Activated naive CD8-positive, alpha-beta T cell treated with anti-CD3 and anti-CD28 coated beads, Interleukin-2, amount 10 ng/mL, durations not matched to agents 7 days and 5 days (primary cell): ENCODE data around the gene CDK2. TPM values are rescaled to one million over a fixed set of nuclear protein-coding genes. Genes with fewer than 3 reads are reported as not detected.
A peak's percentile ranks its signal among the peaks of the same experiment; 100 is the strongest.
"Not testable (repeated sequence)": the region's sequence is repeated elsewhere in the genome, so short reads cannot be mapped to it uniquely, and the experiment has no call there.

ENCODE experiments used
- ATAC-seq: fragments of 150-1000 bp; cut with Tn5 transposase; one replicate; pipeline ENCODE4 v1.10.0; 2021; ENCODE audit warnings: low read depth, moderate library complexity
- POLR2A ChIA-PET: fragments of 350-600 bp; sonication (Branson Sonifier 250); formaldehyde crosslinking; loops from one replicate; lab custom pipeline; 2021; ENCODE audit warnings: antibody characterized with exemption; lab: Charles Lee
- DNase-seq: peaks from one replicate; pipeline ENCODE4 v3.0.0; 2021
- H3K27ac Mint-ChIP-seq: one replicate; pipeline ENCODE4 v1.8.0; 2022; ENCODE audit warnings: mild to moderate bottlenecking, mixed read lengths
- H3K27me3 Mint-ChIP-seq: one replicate; pipeline ENCODE4 v1.8.0; 2022; ENCODE audit warnings: mild to moderate bottlenecking, moderate library complexity, mixed read lengths
- H3K36me3 Mint-ChIP-seq: one replicate; pipeline ENCODE4 v1.8.0; 2021; ENCODE audit warnings: mild to moderate bottlenecking, mixed read lengths
- H3K4me1 Mint-ChIP-seq: one replicate; pipeline ENCODE4 v1.8.0; 2021; ENCODE audit warnings: mixed read lengths
- H3K4me3 Mint-ChIP-seq: one replicate; pipeline ENCODE4 v1.8.0; 2022; ENCODE audit warnings: mild to moderate bottlenecking, moderate library complexity, mixed read lengths
- H3K9me3 Mint-ChIP-seq: one replicate; pipeline ENCODE4 v1.8.0; 2021; ENCODE audit warnings: mixed read lengths
- total RNA-seq, 2 experiments: library from RNA; stranded (reverse); gene quantifications; one replicate each; pipeline ENCODE4 v1.2.3, GENCODE V29; 2021

CDK2 gene
- total RNA-seq, 2 experiments from 2014 or later, result 117 to 125 TPM

DNA sequence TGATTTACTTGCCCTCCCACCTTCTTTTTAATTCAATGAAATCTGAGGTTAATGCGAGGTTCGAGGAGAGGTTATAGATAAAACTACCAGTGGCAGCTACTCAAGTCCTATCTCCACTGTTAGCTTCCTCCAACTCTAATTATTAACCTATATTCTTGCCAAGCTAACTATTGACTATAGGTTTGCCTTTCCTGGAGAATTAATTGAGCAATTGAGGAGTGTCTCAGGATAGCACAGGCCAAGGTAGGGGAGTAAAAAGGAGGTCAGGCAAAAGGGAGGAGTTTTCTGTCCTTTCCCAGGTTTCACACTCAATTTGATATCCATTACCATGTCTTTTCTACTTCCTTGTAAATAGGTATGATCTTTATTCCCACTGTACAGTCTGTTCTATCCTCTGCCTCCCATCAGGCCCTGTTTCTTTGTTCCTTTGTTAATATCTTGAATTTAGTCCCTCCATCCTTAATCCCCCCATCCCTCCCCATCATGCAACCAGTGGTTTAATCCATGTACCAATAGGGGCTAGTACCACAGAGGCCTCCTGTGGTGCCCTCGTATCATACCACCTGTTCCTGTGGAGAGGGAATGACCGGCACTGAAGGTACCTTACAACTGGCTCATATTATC lies 26.7 kb downstream of the CDK2 start:
- POLR2A ChIA-PET, result no interaction called here
- peaks cover 34% of the 10 kb centered on the region for H3K36me3 Mint-ChIP-seq
- H3K9me3 Mint-ChIP-seq, result no peaks in the 10 kb centered on the region
- ATAC-seq, result no peak
- peaks cover 2% of the 10 kb centered on the region for H3K27me3 Mint-ChIP-seq
- no peak overlapping the region for H3K4me3 Mint-ChIP-seq
- no peak for DNase-seq
- peaks cover 15% of the 10 kb centered on the region for H3K4me1 Mint-ChIP-seq
- H3K27ac Mint-ChIP-seq, result no peak overlapping the region

- DNase-seq (no peak), ATAC-seq (no peak)
- no peak overlapping the region for H3K27ac Mint-ChIP-seq
- POLR2A ChIA-PET, result interaction anchor here (0.7 to 3.1 kb wide), 5 partner anchors 22 to 278 kb away, joined by 3 to 16 read pairs (median 14); partner anchors contain the start of genes IKZF4, PA2G4, RAB5B and ZC3H10
- H3K36me3 Mint-ChIP-seq, result peaks cover 27% of the 10 kb centered on the region
- H3K9me3 Mint-ChIP-seq, result no peaks in the 10 kb centered on the region
- H3K4me3 Mint-ChIP-seq, result no peak overlapping the region
- H3K27me3 Mint-ChIP-seq, result peaks cover 2% of the 10 kb centered on the region
- H3K4me1 Mint-ChIP-seq, result peaks cover 21% of the 10 kb centered on the region
Observed at GRCh38 chr12:55995366-55995765, 28.7 kb downstream of the CDK2 start.

GRCh38 chr12:55996201-55996714 lies 29.6 kb downstream of the CDK2 start:
- DNase-seq (no peak), ATAC-seq (peak; percentile 49)
- peaks cover 18% of the 10 kb centered on the region for H3K36me3 Mint-ChIP-seq
- peaks cover 2% of the 10 kb centered on the region for H3K27me3 Mint-ChIP-seq
- H3K4me3 Mint-ChIP-seq, result peak overlapping the region; percentile 86
- POLR2A ChIA-PET, result interaction anchor here (0.6 to 3.1 kb wide), 13 partner anchors 10 to 279 kb away, joined by 3 to 18 read pairs (median 3); partner anchors contain the start of genes IKZF4, PA2G4, RAB5B and ZC3H10
- peak overlapping the region; percentile 56 for H3K27ac Mint-ChIP-seq
- H3K9me3 Mint-ChIP-seq, result no peaks in the 10 kb centered on the region
- H3K4me1 Mint-ChIP-seq, result peaks cover 21% of the 10 kb centered on the region

GRCh38 chr12:55996715-55997534 lies 30.3 kb downstream of the CDK2 start, which contains the start of gene SUOX:
SUOX (plus strand) TSS chr12:55997276; CDS start chr12:56002222, 4,946 bp downstream.
- ATAC-seq (peak; percentile 87), DNase-seq (peak; percentile 55)
- Mint-ChIP-seq H3K36me3 (peaks cover 13% of the 10 kb centered on the region), H3K4me1 (peaks cover 21% of the 10 kb centered on the region), H3K4me3 (peak within 1 kb of the TSS; percentile 86), H3K27ac (peak within 1 kb of the TSS; percentile 56), H3K9me3 (no peaks in the 10 kb centered on the region), H3K27me3 (peaks cover 2% of the 10 kb centered on the region)
- POLR2A ChIA-PET, result interaction anchor here (0.6 to 3.1 kb wide), 9 partner anchors 11 to 259 kb away, joined by 3 to 18 read pairs (median 14); partner anchors contain the start of genes IKZF4, PA2G4, RAB5B and ZC3H10

- POLR2A ChIA-PET, result interaction anchor here (2.1 to 3.1 kb wide), 5 partner anchors 10 to 107 kb away, joined by 14 to 18 read pairs (median 15); partner anchors contain the start of genes IKZF4, PA2G4 and RAB5B
- Mint-ChIP-seq H3K4me3 (peak overlapping the region; percentile 86), H3K27me3 (peaks cover 2% of the 10 kb centered on the region), H3K9me3 (no peaks in the 10 kb centered on the region), H3K4me1 (peaks cover 21% of the 10 kb centered on the region), H3K27ac (no peak overlapping the region), H3K36me3 (peaks cover 9% of the 10 kb centered on the region)
- DNase-seq, result no peak
- ATAC-seq, result no peak
Observed at GRCh38 chr12:55997535-55997859, 30.9 kb downstream of the CDK2 start.

GRCh38 chr12:55999522-55999921 lies 32.9 kb downstream of the CDK2 start:
- Mint-ChIP-seq H3K4me1 (peaks cover 20% of the 10 kb centered on the region), H3K27ac (peak overlapping the region; percentile 10), H3K4me3 (peak overlapping the region; percentile 31)
- POLR2A ChIA-PET, result interaction anchor here (1.0 to 2.5 kb wide), 2 partner anchors 21 to 25 kb away, joined by 3 to 9 read pairs; partner anchors contain the start of gene IKZF4
- DNase-seq, H3K27me3 Mint-ChIP-seq, H3K36me3 Mint-ChIP-seq, ATAC-seq, H3K9me3 Mint-ChIP-seq: not testable (repeated sequence)

GRCh38 chr12:55999999-56000540 lies 33.4 kb downstream of the CDK2 start:
- not testable (repeated sequence) for H3K4me3 Mint-ChIP-seq, ATAC-seq, DNase-seq, H3K36me3 Mint-ChIP-seq, H3K27ac Mint-ChIP-seq, H3K27me3 Mint-ChIP-seq, H3K9me3 Mint-ChIP-seq
- POLR2A ChIA-PET, result interaction anchor here (0.7 to 2.5 kb wide), 3 partner anchors 21 to 73 kb away, joined by 3 to 9 read pairs (median 4); partner anchors contain the start of gene IKZF4
- peaks cover 21% of the 10 kb centered on the region for H3K4me1 Mint-ChIP-seq

DNA sequence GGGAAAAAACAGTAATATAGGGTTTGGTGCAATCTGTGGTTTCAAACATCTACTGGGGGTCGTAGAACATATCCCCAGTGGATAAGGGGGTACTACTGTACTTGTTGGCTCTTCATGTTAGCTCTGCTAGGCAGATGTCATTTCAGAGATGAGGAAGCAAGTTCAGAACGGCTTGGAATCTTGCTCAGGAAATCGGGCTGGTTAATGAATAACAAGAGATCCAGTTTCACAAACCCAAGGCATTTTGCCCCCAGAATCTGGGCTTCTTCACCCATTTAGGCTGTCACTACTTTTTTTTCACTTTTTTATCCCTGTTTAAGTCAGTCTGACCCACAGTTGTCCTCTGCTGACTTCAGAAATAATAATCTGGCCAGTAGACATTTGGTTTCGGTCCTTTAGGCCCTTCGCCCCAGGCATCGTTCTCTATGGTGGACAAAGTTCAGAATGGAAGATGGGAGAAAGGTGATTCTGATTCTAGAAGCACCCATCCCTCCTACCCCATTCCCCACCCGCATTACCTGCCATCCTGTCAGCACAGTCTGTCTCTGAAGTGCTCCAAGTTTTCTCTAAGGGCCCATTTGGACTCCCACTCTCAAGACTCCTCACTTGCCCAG lies 35.0 kb downstream of the CDK2 start:
- no peak for DNase-seq
- Mint-ChIP-seq H3K4me3 (no peak overlapping the region), H3K27me3 (peaks cover 2% of the 10 kb centered on the region), H3K36me3 (peaks cover 11% of the 10 kb centered on the region), H3K27ac (no peak overlapping the region), H3K4me1 (peaks cover 23% of the 10 kb centered on the region), H3K9me3 (no peaks in the 10 kb centered on the region)
- POLR2A ChIA-PET, result interaction anchor here (0.6 to 0.7 kb wide), 2 partner anchors 15 to 264 kb away, joined by 3 read pairs; no protein-coding TSS in a partner anchor
- no peak for ATAC-seq

DNA sequence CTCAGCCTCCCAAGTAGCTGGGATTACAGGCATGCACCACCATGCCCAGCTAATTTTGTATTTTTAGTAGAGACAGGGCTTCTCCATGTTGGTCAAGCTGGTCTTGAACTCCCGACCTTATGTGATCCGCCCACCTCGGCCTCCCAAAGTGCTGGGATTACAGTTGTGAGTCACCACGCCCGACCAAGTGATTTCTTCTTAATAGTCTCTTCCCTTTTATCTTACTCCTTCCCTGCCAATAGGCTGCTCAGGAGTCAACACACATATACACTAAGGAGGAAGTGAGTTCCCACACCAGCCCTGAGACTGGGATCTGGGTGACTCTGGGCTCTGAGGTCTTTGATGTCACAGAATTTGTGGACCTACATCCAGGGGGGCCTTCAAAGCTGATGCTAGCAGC lies 36.7 kb downstream of the CDK2 start:
- Mint-ChIP-seq H3K4me1 (peaks cover 25% of the 10 kb centered on the region), H3K36me3 (peaks cover 11% of the 10 kb centered on the region)
- H3K27ac Mint-ChIP-seq, H3K4me3 Mint-ChIP-seq, H3K27me3 Mint-ChIP-seq, H3K9me3 Mint-ChIP-seq, ATAC-seq: not testable (repeated sequence)
- peak; percentile 16 for DNase-seq
- POLR2A ChIA-PET, result interaction anchor here (1.2 kb wide), 1 partner anchor 41 kb away, joined by 7 read pairs; no protein-coding TSS in a partner anchor

DNA sequence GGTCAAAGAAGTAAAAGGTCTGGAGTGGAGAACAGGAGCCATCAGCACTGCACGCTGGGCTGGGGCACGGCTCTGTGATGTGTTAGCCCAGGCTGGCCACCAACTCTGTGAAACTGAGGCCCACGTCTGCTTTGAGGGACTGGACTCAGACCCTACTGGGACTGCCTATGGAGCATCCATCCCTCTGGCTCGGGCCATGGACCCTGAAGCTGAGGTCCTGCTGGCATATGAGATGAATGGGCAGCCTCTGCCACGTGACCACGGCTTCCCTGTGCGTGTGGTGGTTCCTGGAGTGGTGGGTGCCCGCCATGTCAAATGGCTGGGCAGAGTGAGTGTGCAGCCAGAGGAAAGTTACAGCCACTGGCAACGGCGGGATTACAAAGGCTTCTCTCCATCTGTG lies 37.6 kb downstream of the CDK2 start:
- Mint-ChIP-seq H3K27me3 (no peaks in the 10 kb centered on the region), H3K27ac (no peak overlapping the region), H3K9me3 (no peaks in the 10 kb centered on the region), H3K36me3 (peaks cover 9% of the 10 kb centered on the region), H3K4me3 (no peak overlapping the region), H3K4me1 (peaks cover 26% of the 10 kb centered on the region)
- POLR2A ChIA-PET, result interaction anchor here (0.5 to 1.0 kb wide), 2 partner anchors 12 to 24 kb away, joined by 3 to 5 read pairs; no protein-coding TSS in a partner anchor
- DNase-seq, result peak; percentile 20
- ATAC-seq, result no peak

GRCh38 chr12:56007564-56008559 lies 41.2 kb downstream of the CDK2 start:
- ATAC-seq, result peak; percentile 79
- Mint-ChIP-seq H3K4me3 (peak overlapping the region; percentile 86), H3K9me3 (no peaks in the 10 kb centered on the region), H3K4me1 (peaks cover 22% of the 10 kb centered on the region), H3K36me3 (peaks cover 11% of the 10 kb centered on the region), H3K27ac (peak overlapping the region; percentile 85), H3K27me3 (no peaks in the 10 kb centered on the region)
- POLR2A ChIA-PET, result interaction anchor here (0.6 to 2.9 kb wide), 7 partner anchors 10 to 96 kb away, joined by 3 to 24 read pairs (median 8); partner anchors contain the start of genes IKZF4, PA2G4 and SUOX
- DNase-seq, result peak; percentile 79
